Thoracic aorta (tissue), 2 donors: ENCODE data around the gene TFRC. TPM values are rescaled to one million over a fixed set of nuclear protein-coding genes. Genes with fewer than 3 reads are reported as not detected.

Experiments
- ATAC-seq: fragments of 150-250 bp; one replicate; pipeline ENCODE4 v1.8.0; 2017; ENCODE audit warnings: low read depth; ENCODE audit not compliant: insufficient number of reproducible peaks, low FRiP score
- DNase-seq: peaks from one replicate; pipeline ENCODE4 v3.0.0-alpha.2; 2020; ENCODE audit warnings: low spot score
- H3K27ac ChIP-seq, 2 donors: fragments of 200-600 bp; sonication (generic); 1 replicate in 1 of 2; 2 replicates in 1 of 2; pipeline ENCODE4 v1.5.1; 2016; ENCODE audit warnings: mild to moderate bottlenecking in 2 of 2, moderate library complexity in 2 of 2
- H3K27me3 ChIP-seq: fragments of 200-600 bp; sonication (generic); replicated peaks from 2 replicates; pipeline ENCODE4 v1.6.0; 2016; ENCODE audit warnings: mild to moderate bottlenecking; ENCODE audit not compliant: insufficient read depth
- H3K36me3 ChIP-seq: fragments of 200-600 bp; sonication (generic); one replicate; pipeline ENCODE4 v1.5.1; 2016
- H3K4me1 ChIP-seq, 2 donors: fragments of 200-600 bp; sonication (generic); 1 replicate in 1 of 2; 2 replicates in 1 of 2; pipeline versions ENCODE4 v1.5.1 to v1.6.0; 2016; ENCODE audit warnings: low read depth in 2 of 2, mild to moderate bottlenecking in 1 of 2; ENCODE audit not compliant: control insufficient read depth in 1 of 2
- H3K4me3 ChIP-seq: fragments of 200-600 bp; sonication (generic); 2 replicates; pipeline ENCODE4 v1.5.1; 2016; ENCODE audit warnings: mild to moderate bottlenecking
- H3K9me3 ChIP-seq: fragments of 200-600 bp; sonication (generic); 2 replicates; pipeline ENCODE4 v1.5.1; 2016
- CTCF ChIP-seq: fragments of 200-600 bp; sonication (generic); IDR thresholded peaks from one replicate; pipeline ENCODE4 v1.5.1; 2019; ENCODE audit warnings: antibody characterized with exemption
- total RNA-seq, 2 donors: library from RNA; depleted of rRNA; stranded (reverse); fragments of >200 nt; gene quantifications; one replicate each; pipeline versions ENCODE4 v1.1.0 to v1.2.3, GENCODE V29; 2016

The TFRC gene
- total RNA-seq, 2 donors from 2014 or later: 127 to 164 TPM

GRCh38 chr3:196012941-196013476, 68.9 kb downstream of the TFRC start:
- H3K27me3 ChIP-seq: no peaks in the 10 kb centered on the region
- no peaks in the 10 kb centered on the region for H3K4me1 ChIP-seq
- no peak for TF ChIP-seq CTCF
- H3K9me3 ChIP-seq: no peaks in the 10 kb centered on the region
- H3K4me3 ChIP-seq: no peak overlapping the region
- H3K36me3 ChIP-seq: no peaks in the 10 kb centered on the region
- DNase-seq: no peak
- no peak overlapping the region for H3K27ac ChIP-seq
- no peak for ATAC-seq

- no peak overlapping the region for H3K4me3 ChIP-seq
- ATAC-seq (no peak), DNase-seq (no peak)
- H3K4me1 ChIP-seq: no peaks in the 10 kb centered on the region
- no peaks in the 10 kb centered on the region for H3K27me3 ChIP-seq
- no peak overlapping the region for H3K27ac ChIP-seq
- H3K36me3 ChIP-seq: no peaks in the 10 kb centered on the region
- TF ChIP-seq CTCF: no peak
- no peaks in the 10 kb centered on the region for H3K9me3 ChIP-seq
Measured at GRCh38 chr3:196012481-196012880, 69.4 kb downstream of the TFRC start.

- TF ChIP-seq CTCF: no peak
- Histone ChIP-seq H3K27me3 (no peaks in the 10 kb centered on the region), H3K36me3 (no peaks in the 10 kb centered on the region), H3K4me1 (no peaks in the 10 kb centered on the region), H3K27ac (no peak overlapping the region), H3K4me3 (no peak overlapping the region), H3K9me3 (no peaks in the 10 kb centered on the region)
- ATAC-seq (no peak), DNase-seq (no peak)
Measured at GRCh38 chr3:196009456-196009855, 72.4 kb downstream of the TFRC start.

- H3K9me3 ChIP-seq: no peaks in the 10 kb centered on the region
- no peak overlapping the region for H3K27ac ChIP-seq
- DNase-seq: no peak
- no peaks in the 10 kb centered on the region for H3K4me1 ChIP-seq
- H3K4me3 ChIP-seq: no peak overlapping the region
- H3K36me3 ChIP-seq: no peaks in the 10 kb centered on the region
- no peak for ATAC-seq
- TF ChIP-seq CTCF: no peak
- H3K27me3 ChIP-seq: no peaks in the 10 kb centered on the region
Measured at GRCh38 chr3:196008929-196009328, 73.0 kb downstream of the TFRC start.

- ATAC-seq (no peak), DNase-seq (no peak)
- Histone ChIP-seq H3K27ac (no peak overlapping the region), H3K4me3 (no peak overlapping the region), H3K27me3 (no peaks in the 10 kb centered on the region), H3K9me3 (no peaks in the 10 kb centered on the region), H3K4me1 (no peaks in the 10 kb centered on the region), H3K36me3 (no peaks in the 10 kb centered on the region)
- TF ChIP-seq CTCF: no peak
Measured at GRCh38 chr3:196008387-196008786, 73.5 kb downstream of the TFRC start.
